ENCODE measurements around the gene PTPRR. TPM values are rescaled to one million over a fixed set of nuclear protein-coding genes. Genes with fewer than 3 reads are reported as not detected.

Gene PTPRR
- total RNA-seq, 1 donor from 2014 or later, result not detected

GRCh38 chr12:70698345-70698744, 222.2 kb downstream of the PTPRR start:
- Mint-ChIP-seq H3K9me3 (ENCODE audit: low read depth) (no peaks in the 10 kb centered on the region), H3K36me3 (ENCODE audit: low read depth) (no peaks in the 10 kb centered on the region), H3K27me3 (ENCODE audit: low read depth) (peaks cover 1% of the 10 kb centered on the region), H3K4me3 (ENCODE audit: unreplicated experiment) (no peak overlapping the region), H3K27ac (ENCODE audit: unreplicated experiment) (no peak overlapping the region), H3K4me1 (ENCODE audit: low read depth) (no peaks in the 10 kb centered on the region)
- DNase-seq (ENCODE audit: low spot score), result no peak
- TF ChIP-seq, protein P1, sequence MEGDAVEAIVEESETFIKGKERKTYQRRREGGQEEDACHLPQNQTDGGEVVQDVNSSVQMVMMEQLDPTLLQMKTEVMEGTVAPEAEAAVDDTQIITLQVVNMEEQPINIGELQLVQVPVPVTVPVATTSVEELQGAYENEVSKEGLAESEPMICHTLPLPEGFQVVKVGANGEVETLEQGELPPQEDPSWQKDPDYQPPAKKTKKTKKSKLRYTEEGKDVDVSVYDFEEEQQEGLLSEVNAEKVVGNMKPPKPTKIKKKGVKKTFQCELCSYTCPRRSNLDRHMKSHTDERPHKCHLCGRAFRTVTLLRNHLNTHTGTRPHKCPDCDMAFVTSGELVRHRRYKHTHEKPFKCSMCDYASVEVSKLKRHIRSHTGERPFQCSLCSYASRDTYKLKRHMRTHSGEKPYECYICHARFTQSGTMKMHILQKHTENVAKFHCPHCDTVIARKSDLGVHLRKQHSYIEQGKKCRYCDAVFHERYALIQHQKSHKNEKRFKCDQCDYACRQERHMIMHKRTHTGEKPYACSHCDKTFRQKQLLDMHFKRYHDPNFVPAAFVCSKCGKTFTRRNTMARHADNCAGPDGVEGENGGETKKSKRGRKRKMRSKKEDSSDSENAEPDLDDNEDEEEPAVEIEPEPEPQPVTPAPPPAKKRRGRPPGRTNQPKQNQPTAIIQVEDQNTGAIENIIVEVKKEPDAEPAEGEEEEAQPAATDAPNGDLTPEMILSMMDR (IDR thresholded peaks at IDR 0.05), result no peak

DNA sequence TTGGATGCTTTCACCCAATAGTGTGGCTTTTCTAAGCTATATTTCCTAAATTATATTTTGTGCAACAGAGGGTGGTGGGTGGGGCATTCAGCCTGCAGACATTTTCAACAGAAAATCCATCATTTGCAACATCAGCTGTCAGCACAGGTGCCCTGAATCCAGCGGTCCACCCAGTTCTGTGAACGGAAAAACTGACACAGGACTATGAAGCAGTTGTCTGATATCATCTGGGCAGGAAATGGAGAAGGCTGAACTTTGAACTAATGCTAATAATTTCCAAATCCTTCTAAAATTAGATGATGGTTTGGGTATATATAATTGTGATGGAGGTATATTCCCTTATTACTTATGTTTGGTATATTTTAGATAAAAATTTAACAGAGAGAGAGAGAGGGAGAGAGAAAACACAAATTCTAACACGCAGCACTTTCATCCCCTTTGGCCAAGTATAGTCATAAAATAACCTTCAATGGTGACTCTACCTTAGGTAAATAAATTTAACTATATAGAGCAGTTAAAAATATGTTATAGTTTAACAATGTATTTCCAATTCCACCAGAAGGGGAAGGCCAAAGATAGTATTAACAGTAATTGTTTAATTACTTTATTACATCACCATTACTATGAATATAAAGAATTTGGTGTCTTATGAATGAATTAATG, 225.0 kb downstream of the PTPRR start:
- no peak for DNase-seq (ENCODE audit: low spot score)
- TF ChIP-seq, protein P1 (IDR thresholded peaks at IDR 0.05), result no peak
- Mint-ChIP-seq H3K9me3 (ENCODE audit: low read depth) (no peaks in the 10 kb centered on the region), H3K4me1 (ENCODE audit: low read depth) (peaks cover 4% of the 10 kb centered on the region), H3K4me3 (ENCODE audit: unreplicated experiment) (no peak overlapping the region), H3K27me3 (ENCODE audit: low read depth) (peaks cover 1% of the 10 kb centered on the region), H3K36me3 (ENCODE audit: low read depth) (no peaks in the 10 kb centered on the region), H3K27ac (ENCODE audit: unreplicated experiment) (no peak overlapping the region)

- TF ChIP-seq, protein P1 (IDR thresholded peaks at IDR 0.05), result peak; percentile 74
- Mint-ChIP-seq H3K27ac (ENCODE audit: unreplicated experiment) (no peak overlapping the region), H3K27me3 (ENCODE audit: low read depth) (no peaks in the 10 kb centered on the region), H3K4me3 (ENCODE audit: unreplicated experiment) (no peak overlapping the region), H3K36me3 (ENCODE audit: low read depth) (no peaks in the 10 kb centered on the region), H3K4me1 (ENCODE audit: low read depth) (peaks cover 4% of the 10 kb centered on the region), H3K9me3 (ENCODE audit: low read depth) (no peaks in the 10 kb centered on the region)
- DNase-seq (ENCODE audit: low spot score), result no peak
Observed at GRCh38 chr12:70692681-70693288, 227.8 kb downstream of the PTPRR start.

- H3K27me3 Mint-ChIP-seq (ENCODE audit: low read depth), result no peaks in the 10 kb centered on the region
- no peak for DNase-seq (ENCODE audit: low spot score)
- no peaks in the 10 kb centered on the region for H3K9me3 Mint-ChIP-seq (ENCODE audit: low read depth)
- TF ChIP-seq, protein P1 (IDR thresholded peaks at IDR 0.05), result no peak
- H3K4me3 Mint-ChIP-seq (ENCODE audit: unreplicated experiment), result no peak overlapping the region
- peaks cover 4% of the 10 kb centered on the region for H3K4me1 Mint-ChIP-seq (ENCODE audit: low read depth)
- H3K27ac Mint-ChIP-seq (ENCODE audit: unreplicated experiment), result no peak overlapping the region
- H3K36me3 Mint-ChIP-seq (ENCODE audit: low read depth), result no peaks in the 10 kb centered on the region
Observed at GRCh38 chr12:70691018-70691672, 229.4 kb downstream of the PTPRR start.

GRCh38 chr12:70686907-70687306, 233.6 kb downstream of the PTPRR start:
- H3K9me3 Mint-ChIP-seq (ENCODE audit: low read depth), result no peaks in the 10 kb centered on the region
- H3K27ac Mint-ChIP-seq (ENCODE audit: unreplicated experiment), result no peak overlapping the region
- TF ChIP-seq, protein P1 (IDR thresholded peaks at IDR 0.05), result no peak
- no peaks in the 10 kb centered on the region for H3K36me3 Mint-ChIP-seq (ENCODE audit: low read depth)
- no peaks in the 10 kb centered on the region for H3K27me3 Mint-ChIP-seq (ENCODE audit: low read depth)
- H3K4me3 Mint-ChIP-seq (ENCODE audit: unreplicated experiment), result no peak overlapping the region
- DNase-seq (ENCODE audit: low spot score), result no peak
- H3K4me1 Mint-ChIP-seq (ENCODE audit: low read depth), result peaks cover 4% of the 10 kb centered on the region

Measured in chondrocyte (in vitro differentiated cells).